Testis (tissue), 3 donors: ENCODE measurements around the gene YPEL1. TPM values are rescaled to one million over a fixed set of nuclear protein-coding genes. Genes with fewer than 3 reads are reported as not detected.

ENCODE experiments used
- DNase-seq: peaks from one replicate; pipeline ENCODE4 v3.0.0-alpha.2; 2019
- H3K27ac ChIP-seq, 2 donors: fragments of 200-600 bp; sonication (generic); one replicate each; pipeline ENCODE4 v1.5.1; 2019
- H3K27me3 ChIP-seq: fragments of 200-600 bp; sonication (generic); one replicate; pipeline ENCODE4 v1.5.1; 2019
- H3K36me3 ChIP-seq: fragments of 200-600 bp; sonication (generic); one replicate; pipeline ENCODE4 v1.5.1; 2017; ENCODE audit warnings: low read depth; ENCODE audit errors: missing control alignments
- H3K4me1 ChIP-seq: fragments of 200-600 bp; sonication (generic); one replicate; pipeline ENCODE4 v1.5.1; 2019
- H3K4me3 ChIP-seq, 2 donors: fragments of 200-600 bp; sonication (generic); one replicate each; pipeline ENCODE4 v1.5.1; 2017 to 2019
- H3K9me3 ChIP-seq: fragments of 200-600 bp; sonication (generic); one replicate; pipeline ENCODE4 v1.5.1; 2017
- POLR2A ChIP-seq: fragments of 450-650 bp; IDR thresholded peaks from one replicate; pipeline ENCODE4 v1.6.1; 2017; ENCODE audit warnings: antibody characterized with exemption, mild to moderate bottlenecking, moderate library complexity
- WGBS, 2 donors: methylation state at CpG; one replicate each; pipeline ENCODE4 v1.1.5; 2018; 5-methylcytosine and 5-hydroxymethylcytosine counted together
- intact Hi-C: fragments of 100-400 bp; cut with DNase I; formaldehyde crosslinking; loops from one replicate; pipeline ENCODE4 v1.15.1; 2023; ENCODE audit warnings: low total_unique reads
- polyA plus RNA-seq: library from polyadenylated mRNA; stranded (reverse); fragments of 350-450 nt; fragmentation: Illumina TruSeq; extraction: RNeasy Lipid Tissue Mini Kit (QIAGEN cat#74804); gene quantifications from one replicate; pipeline ENCODE4 v1.2.3, GENCODE V29; 2014; ENCODE audit warnings: low read depth, low replicate concordance; ENCODE audit not compliant: insufficient read depth
- total RNA-seq, 2 donors: library from RNA; depleted of rRNA; stranded (reverse); fragments of >200 nt; gene quantifications; one replicate each; pipeline ENCODE4 v1.2.3, GENCODE V29; 2016
- TF ChIP-seq, protein P1 (sequence below), 3 experiments: fragments of 450-650 bp in 2 of 3; fragments of 200-600 bp in 1 of 3; sonication (generic) in 1 of 3; IDR thresholded peaks; one replicate each; pipeline ENCODE4 v1.5.1; 2016 to 2019; ENCODE audit warnings: antibody characterized with exemption in 3 of 3, mild to moderate bottlenecking in 2 of 3, moderate library complexity in 1 of 3

The YPEL1 gene
- total and polyA plus RNA-seq, 3 donors from 2014 or later, result 83.6 to 169 (median 168) TPM

DNA sequence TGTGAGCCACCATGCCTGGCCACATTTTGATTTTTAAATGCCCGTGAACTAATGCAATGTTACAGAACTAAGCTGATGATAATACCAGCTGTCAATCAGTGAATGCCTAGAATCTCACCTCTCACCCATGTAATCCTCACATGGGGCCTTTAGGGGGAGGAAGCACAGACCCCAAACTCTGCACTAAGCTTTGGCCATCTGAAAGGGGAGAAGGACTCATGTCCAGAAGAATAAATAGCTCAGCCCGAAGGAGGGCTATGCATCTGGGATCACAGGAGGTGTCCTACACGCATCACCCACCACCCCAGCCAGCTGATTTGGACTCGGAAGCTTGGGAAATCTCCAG is 36.0 kb upstream of the YPEL1 start:
- TF ChIP-seq POLR2A, result no peak
- TF ChIP-seq, protein P1, sequence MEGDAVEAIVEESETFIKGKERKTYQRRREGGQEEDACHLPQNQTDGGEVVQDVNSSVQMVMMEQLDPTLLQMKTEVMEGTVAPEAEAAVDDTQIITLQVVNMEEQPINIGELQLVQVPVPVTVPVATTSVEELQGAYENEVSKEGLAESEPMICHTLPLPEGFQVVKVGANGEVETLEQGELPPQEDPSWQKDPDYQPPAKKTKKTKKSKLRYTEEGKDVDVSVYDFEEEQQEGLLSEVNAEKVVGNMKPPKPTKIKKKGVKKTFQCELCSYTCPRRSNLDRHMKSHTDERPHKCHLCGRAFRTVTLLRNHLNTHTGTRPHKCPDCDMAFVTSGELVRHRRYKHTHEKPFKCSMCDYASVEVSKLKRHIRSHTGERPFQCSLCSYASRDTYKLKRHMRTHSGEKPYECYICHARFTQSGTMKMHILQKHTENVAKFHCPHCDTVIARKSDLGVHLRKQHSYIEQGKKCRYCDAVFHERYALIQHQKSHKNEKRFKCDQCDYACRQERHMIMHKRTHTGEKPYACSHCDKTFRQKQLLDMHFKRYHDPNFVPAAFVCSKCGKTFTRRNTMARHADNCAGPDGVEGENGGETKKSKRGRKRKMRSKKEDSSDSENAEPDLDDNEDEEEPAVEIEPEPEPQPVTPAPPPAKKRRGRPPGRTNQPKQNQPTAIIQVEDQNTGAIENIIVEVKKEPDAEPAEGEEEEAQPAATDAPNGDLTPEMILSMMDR (IDR thresholded peaks at IDR 0.05), result no peak
- WGBS, 2 donors, result 91 to 95% methylated on average over 4 of the region's 4 CpGs
- no peak for DNase-seq
- Histone ChIP-seq H3K9me3 (no peaks in the 10 kb centered on the region), H3K36me3 (peaks cover 3% of the 10 kb centered on the region), H3K27me3 (no peaks in the 10 kb centered on the region), H3K4me1 (peaks cover 4% of the 10 kb centered on the region), H3K27ac (no peak overlapping the region), H3K4me3 (no peak overlapping the region)
- intact Hi-C loops, result loop anchor here (10.0 kb wide), 1 partner anchor 163 kb away; no protein-coding TSS in a partner anchor

DNA sequence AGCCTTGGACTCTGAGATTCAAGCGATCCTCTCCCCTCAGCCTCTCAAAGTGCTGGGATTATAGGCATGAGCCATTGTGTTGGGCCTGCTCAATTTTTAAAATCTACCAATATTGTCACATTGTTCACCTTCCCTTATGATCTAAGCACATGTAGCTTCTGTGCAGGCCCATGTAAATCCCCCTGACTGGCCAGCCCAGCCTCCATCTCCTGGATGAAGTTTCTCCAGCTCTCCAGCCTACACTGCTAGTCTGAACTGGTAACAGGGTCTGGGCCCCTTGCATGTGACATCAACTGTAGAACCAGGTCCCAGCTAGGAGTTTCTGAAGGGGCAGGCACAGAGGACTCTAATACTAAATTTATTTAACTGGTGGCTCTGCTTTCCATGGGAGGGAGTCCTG is 32.8 kb upstream of the YPEL1 start:
- no peaks in the 10 kb centered on the region for H3K9me3 ChIP-seq
- H3K27ac ChIP-seq, result no peak overlapping the region
- intact Hi-C loops, result no loop called here
- 44 to 100% methylated on average over 1 of the region's 1 CpG for WGBS, 2 donors
- TF ChIP-seq, protein P1 (IDR thresholded peaks at IDR 0.05), result no peak
- peaks cover 3% of the 10 kb centered on the region for H3K36me3 ChIP-seq
- no peaks in the 10 kb centered on the region for H3K27me3 ChIP-seq
- DNase-seq, result no peak
- H3K4me3 ChIP-seq, result no peak overlapping the region
- H3K4me1 ChIP-seq, result no peaks in the 10 kb centered on the region

DNA sequence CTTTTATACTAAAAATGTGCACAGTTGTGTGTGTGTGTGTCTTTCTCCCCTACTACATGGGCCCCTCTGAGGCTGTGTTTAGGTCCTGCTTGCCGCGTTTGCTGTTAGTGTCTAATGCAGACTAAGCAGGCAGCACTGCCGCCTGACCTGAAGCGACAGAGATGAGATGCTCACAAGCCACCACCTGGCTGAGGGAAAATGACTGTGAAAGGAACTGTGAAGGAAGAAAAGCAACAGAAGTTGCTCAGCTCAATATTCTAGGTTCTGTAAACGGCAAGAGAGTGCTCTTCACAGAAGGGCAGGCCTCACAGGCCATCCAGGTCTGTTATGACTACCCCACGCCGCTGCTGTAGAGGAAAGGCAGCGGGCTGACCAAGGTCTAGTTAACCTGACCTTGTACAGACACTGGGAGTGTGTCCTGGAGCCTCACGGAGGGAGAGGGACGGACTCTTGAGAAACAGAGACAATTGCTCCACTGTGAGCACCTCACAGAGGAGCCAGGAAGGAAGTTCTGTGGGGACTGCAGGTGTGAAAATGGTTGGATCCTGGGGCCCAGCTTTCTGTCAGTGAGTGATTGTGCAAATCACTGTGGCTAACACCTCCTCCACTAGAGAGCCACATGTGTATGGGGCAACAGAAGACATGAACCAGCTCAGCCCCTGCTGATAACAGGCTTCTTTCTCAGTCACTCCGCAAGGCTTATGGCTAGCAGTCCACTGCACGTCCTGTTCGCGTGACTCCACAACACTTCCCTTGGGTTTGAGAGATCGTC is 31.3 kb upstream of the YPEL1 start:
- Histone ChIP-seq H3K4me3 (no peak overlapping the region), H3K9me3 (no peaks in the 10 kb centered on the region), H3K27me3 (no peaks in the 10 kb centered on the region), H3K4me1 (no peaks in the 10 kb centered on the region), H3K27ac (no peak overlapping the region), H3K36me3 (no peaks in the 10 kb centered on the region)
- WGBS, 2 donors, result 75 to 79% methylated on average over 15 of the region's 15 CpGs
- DNase-seq, result no peak
- no peak for TF ChIP-seq POLR2A
- TF ChIP-seq, protein P1 (IDR thresholded peaks at IDR 0.05), result no peak
- intact Hi-C loops, result no loop called here

DNA sequence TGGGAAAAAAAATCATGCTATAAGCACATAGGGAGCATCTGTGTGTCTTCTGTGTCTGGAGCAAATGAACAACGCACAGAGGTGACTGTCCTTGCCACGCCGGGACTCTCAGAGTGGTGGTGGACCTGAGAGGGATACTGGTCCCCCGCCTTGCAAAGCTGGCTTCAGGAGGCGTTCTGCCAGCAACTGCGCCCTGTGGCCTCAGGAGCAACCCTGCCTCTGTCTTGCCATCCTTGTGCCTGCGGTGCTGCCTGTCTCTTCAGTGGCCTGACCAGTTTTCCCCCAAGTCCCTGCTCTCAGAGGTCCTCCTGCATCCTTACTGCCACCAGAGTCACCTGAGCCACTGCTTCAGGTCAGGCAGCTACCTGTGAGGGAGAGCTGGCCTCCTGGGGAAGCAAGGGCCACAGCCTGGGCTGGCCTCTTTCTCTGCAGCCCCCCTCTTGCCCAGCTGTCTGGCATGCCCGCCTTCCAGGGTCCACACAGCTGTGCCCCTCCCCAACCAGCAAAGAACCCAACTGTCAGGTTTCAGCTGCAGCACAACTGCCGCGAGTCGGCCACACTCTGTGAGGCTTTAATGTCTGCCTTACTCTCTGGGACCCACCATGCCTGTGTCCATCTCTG is 30.4 kb upstream of the YPEL1 start:
- no peaks in the 10 kb centered on the region for H3K9me3 ChIP-seq
- H3K27ac ChIP-seq, result no peak overlapping the region
- no peak overlapping the region for H3K4me3 ChIP-seq
- H3K36me3 ChIP-seq, result no peaks in the 10 kb centered on the region
- H3K4me1 ChIP-seq, result no peaks in the 10 kb centered on the region
- no peak for DNase-seq
- intact Hi-C loops, result no loop called here
- H3K27me3 ChIP-seq, result no peaks in the 10 kb centered on the region
- TF ChIP-seq, protein P1 (IDR thresholded peaks at IDR 0.05), result no peak
- no peak for TF ChIP-seq POLR2A
- 92 to 93% methylated on average over 11 of the region's 11 CpGs for WGBS, 2 donors
